ENCODE results near the gene CDKL1. TPM values are rescaled to one million over a fixed set of nuclear protein-coding genes. Genes with fewer than 3 reads are reported as not detected.

CDKL1 gene
- total RNA-seq, 4 donors from 2014 or later = 15.3 to 36.8 (median 28.2) TPM

DNA sequence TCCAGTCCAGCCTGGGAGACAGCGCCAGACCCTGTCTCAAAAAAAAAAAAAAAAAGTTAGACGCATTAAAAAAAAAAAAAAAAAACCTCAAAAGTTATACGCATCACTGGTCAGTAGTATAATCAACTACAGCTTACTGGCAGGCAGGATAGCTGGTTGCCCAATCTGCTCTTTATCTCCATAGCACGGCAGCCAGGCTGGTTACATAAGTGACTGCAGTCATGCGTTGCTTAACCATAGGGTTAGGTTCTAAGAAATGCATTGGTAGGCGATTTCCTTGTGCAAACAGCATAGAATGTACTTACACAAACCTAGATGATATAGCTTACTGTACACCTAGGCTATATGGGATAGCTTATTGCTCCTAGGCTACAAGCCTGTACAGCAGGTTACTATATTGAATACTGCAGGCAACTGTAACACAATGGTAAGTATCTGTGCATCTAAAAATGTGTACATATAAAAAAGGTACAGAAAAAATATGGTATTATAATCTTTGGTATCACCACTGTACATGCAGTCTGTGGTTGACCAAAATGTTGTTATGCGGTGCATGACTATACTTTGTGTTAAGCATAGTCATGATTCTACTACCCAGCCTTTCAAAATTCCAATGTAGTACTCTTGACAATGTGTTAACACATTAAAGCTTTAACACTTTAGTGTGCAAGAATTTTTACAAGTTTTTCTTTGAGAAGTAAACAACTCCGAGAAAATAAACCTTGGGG, 92.8 kb downstream of the CDKL1 start:
- Histone ChIP-seq H3K4me1 (no peaks in the 10 kb centered on the region), H3K36me3 (no peaks in the 10 kb centered on the region), H3K27me3 (no peaks in the 10 kb centered on the region), H3K27ac (no peak overlapping the region), H3K9me3 (no peaks in the 10 kb centered on the region), H3K4me3 (no peak overlapping the region)
- DNase-seq = no peak
- TF ChIP-seq, protein P1, sequence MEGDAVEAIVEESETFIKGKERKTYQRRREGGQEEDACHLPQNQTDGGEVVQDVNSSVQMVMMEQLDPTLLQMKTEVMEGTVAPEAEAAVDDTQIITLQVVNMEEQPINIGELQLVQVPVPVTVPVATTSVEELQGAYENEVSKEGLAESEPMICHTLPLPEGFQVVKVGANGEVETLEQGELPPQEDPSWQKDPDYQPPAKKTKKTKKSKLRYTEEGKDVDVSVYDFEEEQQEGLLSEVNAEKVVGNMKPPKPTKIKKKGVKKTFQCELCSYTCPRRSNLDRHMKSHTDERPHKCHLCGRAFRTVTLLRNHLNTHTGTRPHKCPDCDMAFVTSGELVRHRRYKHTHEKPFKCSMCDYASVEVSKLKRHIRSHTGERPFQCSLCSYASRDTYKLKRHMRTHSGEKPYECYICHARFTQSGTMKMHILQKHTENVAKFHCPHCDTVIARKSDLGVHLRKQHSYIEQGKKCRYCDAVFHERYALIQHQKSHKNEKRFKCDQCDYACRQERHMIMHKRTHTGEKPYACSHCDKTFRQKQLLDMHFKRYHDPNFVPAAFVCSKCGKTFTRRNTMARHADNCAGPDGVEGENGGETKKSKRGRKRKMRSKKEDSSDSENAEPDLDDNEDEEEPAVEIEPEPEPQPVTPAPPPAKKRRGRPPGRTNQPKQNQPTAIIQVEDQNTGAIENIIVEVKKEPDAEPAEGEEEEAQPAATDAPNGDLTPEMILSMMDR (IDR thresholded peaks at IDR 0.05) = no peak
- no peak for TF ChIP-seq POLR2AphosphoS5 (IDR thresholded peaks at IDR 0.05)
- no peak for TF ChIP-seq POLR2A (IDR thresholded peaks at IDR 0.05)
- no peak for TF ChIP-seq EP300 (IDR thresholded peaks at IDR 0.05; ENCODE audit: low read depth)
- in situ Hi-C loops (cut with MboI; ENCODE audit: low pct_ligation_motif_present in 1 of 4, low pct_unique_long_range_greater_than_20kb in 1 of 4, low sequenced_read_pairs in 3 of 4) = no loop called here
- intact Hi-C loops (cut with DNase I; ENCODE audit: low total_unique reads) = no loop called here
- WGBS, 2 donors (ENCODE audit: low coverage in 1 of 2) = 88 to 100% methylated on average over 4 to 8 of the region's 8 CpGs

DNA sequence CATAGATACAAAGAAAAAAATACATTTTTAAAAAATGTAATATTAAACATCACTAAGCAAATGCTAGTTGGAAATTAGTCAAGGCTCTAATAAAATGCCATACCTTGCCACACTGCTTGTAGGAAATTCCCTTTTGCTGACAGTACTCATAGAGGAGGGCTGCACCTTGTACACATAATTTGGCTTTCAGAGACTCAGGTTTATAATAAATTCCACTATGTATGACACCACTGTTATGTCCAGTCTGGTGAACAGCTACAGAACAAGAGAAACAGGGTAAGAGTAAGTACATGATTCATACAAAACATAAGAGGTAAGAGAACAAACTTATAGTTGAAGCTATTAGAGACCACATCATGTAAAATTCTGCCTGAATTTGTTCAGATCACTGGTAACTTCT, 94.8 kb downstream of the CDKL1 start:
- H3K4me1 ChIP-seq = no peaks in the 10 kb centered on the region
- no peak overlapping the region for H3K27ac ChIP-seq
- intact Hi-C loops (cut with DNase I; ENCODE audit: low total_unique reads) = no loop called here
- no peaks in the 10 kb centered on the region for H3K9me3 ChIP-seq
- in situ Hi-C loops (cut with MboI; ENCODE audit: low pct_ligation_motif_present in 1 of 4, low pct_unique_long_range_greater_than_20kb in 1 of 4, low sequenced_read_pairs in 3 of 4) = no loop called here
- DNase-seq = no peak
- TF ChIP-seq, protein P1 (IDR thresholded peaks at IDR 0.05) = no peak
- TF ChIP-seq EP300 (IDR thresholded peaks at IDR 0.05; ENCODE audit: low read depth) (no peak), POLR2A (IDR thresholded peaks at IDR 0.05) (no peak), POLR2AphosphoS5 (IDR thresholded peaks at IDR 0.05) (no peak)
- H3K4me3 ChIP-seq = no peak overlapping the region
- no peaks in the 10 kb centered on the region for H3K36me3 ChIP-seq
- no peaks in the 10 kb centered on the region for H3K27me3 ChIP-seq

DNA sequence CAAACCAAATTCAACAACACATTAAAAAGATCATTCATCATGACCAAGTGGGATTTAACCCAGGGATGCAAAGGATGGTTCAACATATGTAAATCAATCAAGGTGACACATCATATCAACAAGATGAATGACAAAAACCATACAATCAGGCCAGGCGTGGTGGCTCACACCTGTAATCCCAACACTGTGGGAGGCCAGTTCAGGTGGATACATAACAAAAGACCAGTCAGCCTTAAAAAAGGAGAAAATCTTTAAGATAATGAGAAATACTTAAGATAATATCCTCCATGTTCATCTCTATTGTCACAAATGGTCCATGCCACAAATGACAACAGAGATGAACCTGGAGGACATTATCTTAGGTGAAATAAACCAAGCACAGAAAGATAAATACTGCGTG, 97.1 kb downstream of the CDKL1 start:
- no peak for DNase-seq
- 95 to 98% methylated on average over 2 of the region's 2 CpGs for whole genome bisulfite sequencing, 2 donors (ENCODE audit: low coverage in 1 of 2)
- intact Hi-C loops (cut with DNase I; ENCODE audit: low total_unique reads) = no loop called here

DNA sequence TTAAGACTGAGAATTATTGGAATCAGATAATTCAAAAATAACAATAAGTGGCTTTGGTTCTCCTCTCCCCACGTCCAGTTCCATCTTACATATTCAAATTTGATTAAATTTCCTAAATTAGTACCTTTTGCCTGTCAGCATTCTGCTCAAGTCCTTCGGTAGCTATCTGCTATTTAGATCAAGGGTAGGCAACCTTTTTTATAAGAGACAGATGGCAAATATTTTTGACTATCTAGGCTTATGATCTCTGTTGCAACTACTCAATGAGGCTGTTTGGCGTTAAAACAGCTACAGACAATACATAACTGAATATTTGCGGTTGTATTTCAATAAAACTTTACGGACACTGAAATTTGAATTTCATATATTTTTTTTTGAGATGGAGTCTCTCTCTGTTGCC, 106.4 kb downstream of the CDKL1 start:
- H3K27me3 ChIP-seq = no peaks in the 10 kb centered on the region
- no peak overlapping the region for H3K4me3 ChIP-seq
- no peaks in the 10 kb centered on the region for H3K4me1 ChIP-seq
- intact Hi-C loops (cut with DNase I; ENCODE audit: low total_unique reads) = no loop called here
- no peak for DNase-seq
- in situ Hi-C loops (cut with MboI; ENCODE audit: low pct_ligation_motif_present in 1 of 4, low pct_unique_long_range_greater_than_20kb in 1 of 4, low sequenced_read_pairs in 3 of 4) = no loop called here
- 85 to 86% methylated on average over 5 of the region's 5 CpGs for WGBS, 2 donors (ENCODE audit: low coverage in 1 of 2)
- H3K9me3 ChIP-seq = no peaks in the 10 kb centered on the region
- TF ChIP-seq POLR2A (IDR thresholded peaks at IDR 0.05) (no peak), POLR2AphosphoS5 (IDR thresholded peaks at IDR 0.05) (no peak), EP300 (IDR thresholded peaks at IDR 0.05; ENCODE audit: low read depth) (no peak)
- TF ChIP-seq, protein P1 (IDR thresholded peaks at IDR 0.05) = no peak
- no peak overlapping the region for H3K27ac ChIP-seq
- no peaks in the 10 kb centered on the region for H3K36me3 ChIP-seq

More for the DNA sequence above, 97.1 kb downstream of the CDKL1 start:
- H3K27ac ChIP-seq = no peak overlapping the region
- no peaks in the 10 kb centered on the region for H3K36me3 ChIP-seq
- no peaks in the 10 kb centered on the region for H3K9me3 ChIP-seq
- no peaks in the 10 kb centered on the region for H3K27me3 ChIP-seq
- TF ChIP-seq POLR2A (IDR thresholded peaks at IDR 0.05) (no peak), POLR2AphosphoS5 (IDR thresholded peaks at IDR 0.05) (no peak), EP300 (IDR thresholded peaks at IDR 0.05; ENCODE audit: low read depth) (no peak)
- TF ChIP-seq, protein P1 (IDR thresholded peaks at IDR 0.05) = no peak
- H3K4me3 ChIP-seq = no peak overlapping the region
- no peaks in the 10 kb centered on the region for H3K4me1 ChIP-seq
- in situ Hi-C loops (cut with MboI; ENCODE audit: low pct_ligation_motif_present in 1 of 4, low pct_unique_long_range_greater_than_20kb in 1 of 4, low sequenced_read_pairs in 3 of 4) = no loop called here
